Fibroblast of lung (primary cell): Measurements from ENCODE around the gene PIF1.

Experiments
- EZH2 ChIP-seq: IDR thresholded peaks from 2 replicates; pipeline ENCODE4 v1.5.1; 2012; ENCODE audit warnings: low read length, control low read depth, mild to moderate bottlenecking; ENCODE audit errors: missing control alignments
- TF ChIP-seq, protein P1 (sequence below), 2 donors: IDR thresholded peaks in 1 of 2; conservative IDR thresholded peaks in 1 of 2; 1 replicate in 1 of 2; 2 replicates in 1 of 2; pipeline ENCODE4 v1.5.1; 2011 to 2012; ENCODE audit warnings: low read length in 2 of 2, control low read depth in 1 of 2, inconsistent platforms in 1 of 2, low read depth in 1 of 2, mild to moderate bottlenecking in 1 of 2

DNA sequence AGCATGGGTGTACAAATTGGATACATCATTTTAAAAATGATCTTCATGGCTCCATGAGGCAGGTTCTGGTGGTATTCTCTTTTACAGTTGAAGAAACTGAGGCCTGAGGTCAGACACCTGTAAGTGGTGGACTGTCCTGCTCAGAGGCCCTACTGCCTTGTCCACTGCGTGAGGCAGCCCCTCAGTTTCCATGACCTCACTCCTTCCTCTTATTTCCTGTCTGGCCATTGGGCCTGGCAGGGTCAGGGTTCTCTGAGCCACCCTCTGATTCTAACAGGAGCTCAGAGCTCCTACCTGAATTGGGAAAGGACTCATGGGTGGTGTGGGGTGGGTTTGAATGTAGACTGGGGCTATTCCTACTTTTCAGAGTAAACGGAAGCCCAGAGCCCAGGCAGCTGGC lies 33.8 kb upstream of the PIF1 start:
- TF ChIP-seq, protein P1, sequence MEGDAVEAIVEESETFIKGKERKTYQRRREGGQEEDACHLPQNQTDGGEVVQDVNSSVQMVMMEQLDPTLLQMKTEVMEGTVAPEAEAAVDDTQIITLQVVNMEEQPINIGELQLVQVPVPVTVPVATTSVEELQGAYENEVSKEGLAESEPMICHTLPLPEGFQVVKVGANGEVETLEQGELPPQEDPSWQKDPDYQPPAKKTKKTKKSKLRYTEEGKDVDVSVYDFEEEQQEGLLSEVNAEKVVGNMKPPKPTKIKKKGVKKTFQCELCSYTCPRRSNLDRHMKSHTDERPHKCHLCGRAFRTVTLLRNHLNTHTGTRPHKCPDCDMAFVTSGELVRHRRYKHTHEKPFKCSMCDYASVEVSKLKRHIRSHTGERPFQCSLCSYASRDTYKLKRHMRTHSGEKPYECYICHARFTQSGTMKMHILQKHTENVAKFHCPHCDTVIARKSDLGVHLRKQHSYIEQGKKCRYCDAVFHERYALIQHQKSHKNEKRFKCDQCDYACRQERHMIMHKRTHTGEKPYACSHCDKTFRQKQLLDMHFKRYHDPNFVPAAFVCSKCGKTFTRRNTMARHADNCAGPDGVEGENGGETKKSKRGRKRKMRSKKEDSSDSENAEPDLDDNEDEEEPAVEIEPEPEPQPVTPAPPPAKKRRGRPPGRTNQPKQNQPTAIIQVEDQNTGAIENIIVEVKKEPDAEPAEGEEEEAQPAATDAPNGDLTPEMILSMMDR (conservative IDR thresholded peaks at IDR 0.05 in 1 of 2, IDR thresholded peaks at IDR 0.05 in 1 of 2; ENCODE audit: low read depth in 1 of 2, low read length in 2 of 2) = no peak
- TF ChIP-seq EZH2 = no peak
